Measurements from ENCODE around the gene PPP1R9B. TPM values are rescaled to one million over a fixed set of nuclear protein-coding genes. Genes with fewer than 3 reads are reported as not detected.

Gene PPP1R9B
- total and polyA plus RNA-seq, 2 of the 8 experiments (the other 6 are each of a cell fraction or from before 2014, with no cell fraction given): 5.2 to 13.1 TPM

DNA sequence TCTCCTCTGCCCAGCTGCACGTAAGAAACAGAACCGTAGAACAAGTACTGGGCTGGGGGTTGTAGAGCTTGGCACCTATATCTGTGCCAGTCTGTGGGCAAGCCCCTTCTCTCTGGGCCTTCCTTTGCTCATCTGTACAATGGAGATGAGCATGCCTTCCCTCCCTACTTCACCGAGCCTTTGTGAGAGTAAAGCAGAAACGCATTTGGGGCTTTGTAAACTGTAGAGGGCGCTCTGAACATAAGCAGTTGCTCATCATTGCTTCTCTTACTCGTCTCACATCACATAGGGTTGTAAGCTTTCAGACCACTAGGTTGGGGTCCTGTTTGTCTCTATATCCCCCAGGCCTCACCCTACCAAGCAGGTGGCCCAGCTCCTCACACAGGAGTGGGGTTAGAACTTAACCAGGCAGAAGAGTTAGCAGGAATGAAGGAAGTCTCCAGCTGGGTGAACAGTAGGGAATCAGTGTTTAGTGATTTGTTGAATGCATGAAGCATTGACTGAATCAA lies 35.6 kb downstream of the PPP1R9B start:
- Histone ChIP-seq H3K4ac (replicated peaks; ENCODE audit: insufficient read length, low read depth, low read length) (no peak overlapping the region), H4K20me1 (replicated peaks in 1 of 2; ENCODE audit: control insufficient read depth in 1 of 2, insufficient read depth in 2 of 2, low read length in 2 of 2) (no peaks in the 10 kb centered on the region), H3K56ac (replicated peaks; ENCODE audit: insufficient read length, low read depth, low read length) (no peak overlapping the region), H4K8ac (ENCODE audit: extremely low read depth, insufficient read depth, low read length) (no peak overlapping the region), H3K27ac (ENCODE audit: low read depth, low read length) (no peak overlapping the region), H4K5ac (ENCODE audit: insufficient read length, low read depth, low read length) (no peak overlapping the region), H3K36me3 (ENCODE audit: control insufficient read depth in 2 of 4, insufficient read depth in 4 of 4, low read length in 3 of 4) (no peaks in the 10 kb centered on the region; a peak in 1 of 8 replicates), H2AK5ac (ENCODE audit: low read depth, low read length) (no peak overlapping the region), H2BK12ac (ENCODE audit: low read depth, low read length) (no peak overlapping the region), H2BK15ac (ENCODE audit: low read length) (peak overlapping the region; percentile 61; the same call in 1 of the 2 replicates), H3K9me3 (ENCODE audit: insufficient read depth in 2 of 2, low read depth in 1 of 2, low read length in 1 of 2) (no peaks in the 10 kb centered on the region), H3K27me3 (replicated peaks in 1 of 4; ENCODE audit: control insufficient read depth in 3 of 4, extremely low read depth in 1 of 4, insufficient read depth in 3 of 4, low read length in 3 of 4) (peaks cover 0 to 18% (median 12%) of the 10 kb centered on the region in 4 experiments; a peak in 5 of 7 replicates), H2BK120ac (replicated peaks; ENCODE audit: low read depth, low read length) (no peak overlapping the region), H2BK20ac (ENCODE audit: low read length) (no peak overlapping the region), H2AFZ (ENCODE audit: low read length) (no peak overlapping the region), H3K14ac (ENCODE audit: insufficient read length) (no peak overlapping the region), H3K4me3 (ENCODE audit: extremely low read depth in 1 of 4, insufficient read depth in 2 of 4, low read depth in 3 of 4, low read length in 4 of 4) (no peak overlapping the region), H3K79me1 (ENCODE audit: low read depth, low read length) (no peaks in the 10 kb centered on the region), H2BK5ac (ENCODE audit: low read depth, low read length) (no peak overlapping the region), H3K4me2 (ENCODE audit: insufficient read depth in 1 of 2, low read depth in 2 of 2, low read length in 2 of 2) (no peak overlapping the region), H3K23ac (ENCODE audit: insufficient read length) (no peak overlapping the region), H3K4me1 (replicated peaks in 1 of 4; ENCODE audit: control insufficient read depth in 3 of 4, insufficient read depth in 4 of 4, low read length in 3 of 4) (peaks cover 6 to 14% (median 11%) of the 10 kb centered on the region in 4 experiments), H3K23me2 (ENCODE audit: low read depth, low read length) (peaks cover 2% of the 10 kb centered on the region; the same call in 1 of the 2 replicates), H3K9ac (replicated peaks in 1 of 4; ENCODE audit: extremely low read depth in 1 of 4, low read depth in 3 of 4, low read length in 3 of 4) (no peak overlapping the region), H4K91ac (replicated peaks; ENCODE audit: insufficient read length, low read length) (no peak overlapping the region), H3K79me2 (ENCODE audit: control insufficient read depth in 1 of 2, insufficient read depth in 2 of 2, low read length in 2 of 2) (no peaks in the 10 kb centered on the region), H3K18ac (ENCODE audit: extremely low read depth, low read length) (no peak overlapping the region)
- ChIA-PET POLR2A (ENCODE audit: partially characterized antibody) (interaction anchor here (0.6 to 1.6 kb wide), 9 partner anchors 9 to 210 kb away, joined by 3 to 6 read pairs (median 4); partner anchors contain the start of gene PPP1R9B), CTCF (ENCODE audit: partially characterized antibody) (interaction anchor here (0.5 to 23.0 kb wide), 30 partner anchors 10 to 399 kb away, joined by 3 to 412 read pairs (median 5); partner anchors contain the start of genes COL1A1, PDK2, PPP1R9B and SGCA)
- WGBS, 2 experiments (ENCODE audit: extremely low coverage in 1 of 2, insufficient coverage in 1 of 2, insufficient read length in 1 of 2, insufficient replicate concordance in 2 of 2, low coverage in 1 of 2, low lambda C conversion rate in 2 of 2, missing lambda C conversion rate in 1 of 2): 30% methylated on average over 6 of the region's 6 CpGs; no CpG with 5 or more reads in 1 of the 2 experiments
- FAIRE-seq (peak; percentile 48), DNase-seq (ENCODE audit: low read depth in 1 of 2, low spot score in 2 of 2) (peak in 1 of 2 experiments; percentile 66)
- TF ChIP-seq SAP30 (IDR thresholded peaks at IDR 0.05; ENCODE audit: insufficient read depth, insufficient replicate concordance, low read length): no peak
- TF ChIP-seq, protein P1, sequence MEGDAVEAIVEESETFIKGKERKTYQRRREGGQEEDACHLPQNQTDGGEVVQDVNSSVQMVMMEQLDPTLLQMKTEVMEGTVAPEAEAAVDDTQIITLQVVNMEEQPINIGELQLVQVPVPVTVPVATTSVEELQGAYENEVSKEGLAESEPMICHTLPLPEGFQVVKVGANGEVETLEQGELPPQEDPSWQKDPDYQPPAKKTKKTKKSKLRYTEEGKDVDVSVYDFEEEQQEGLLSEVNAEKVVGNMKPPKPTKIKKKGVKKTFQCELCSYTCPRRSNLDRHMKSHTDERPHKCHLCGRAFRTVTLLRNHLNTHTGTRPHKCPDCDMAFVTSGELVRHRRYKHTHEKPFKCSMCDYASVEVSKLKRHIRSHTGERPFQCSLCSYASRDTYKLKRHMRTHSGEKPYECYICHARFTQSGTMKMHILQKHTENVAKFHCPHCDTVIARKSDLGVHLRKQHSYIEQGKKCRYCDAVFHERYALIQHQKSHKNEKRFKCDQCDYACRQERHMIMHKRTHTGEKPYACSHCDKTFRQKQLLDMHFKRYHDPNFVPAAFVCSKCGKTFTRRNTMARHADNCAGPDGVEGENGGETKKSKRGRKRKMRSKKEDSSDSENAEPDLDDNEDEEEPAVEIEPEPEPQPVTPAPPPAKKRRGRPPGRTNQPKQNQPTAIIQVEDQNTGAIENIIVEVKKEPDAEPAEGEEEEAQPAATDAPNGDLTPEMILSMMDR (IDR thresholded peaks at IDR 0.05; ENCODE audit: control extremely low read depth in 1 of 3, insufficient read depth in 1 of 3, low read depth in 1 of 3, low read length in 3 of 3): peak in 2 of 3 experiments; percentile 89 to 93; a peak in 3 of 4 replicates
- TF ChIP-seq, protein P2, sequence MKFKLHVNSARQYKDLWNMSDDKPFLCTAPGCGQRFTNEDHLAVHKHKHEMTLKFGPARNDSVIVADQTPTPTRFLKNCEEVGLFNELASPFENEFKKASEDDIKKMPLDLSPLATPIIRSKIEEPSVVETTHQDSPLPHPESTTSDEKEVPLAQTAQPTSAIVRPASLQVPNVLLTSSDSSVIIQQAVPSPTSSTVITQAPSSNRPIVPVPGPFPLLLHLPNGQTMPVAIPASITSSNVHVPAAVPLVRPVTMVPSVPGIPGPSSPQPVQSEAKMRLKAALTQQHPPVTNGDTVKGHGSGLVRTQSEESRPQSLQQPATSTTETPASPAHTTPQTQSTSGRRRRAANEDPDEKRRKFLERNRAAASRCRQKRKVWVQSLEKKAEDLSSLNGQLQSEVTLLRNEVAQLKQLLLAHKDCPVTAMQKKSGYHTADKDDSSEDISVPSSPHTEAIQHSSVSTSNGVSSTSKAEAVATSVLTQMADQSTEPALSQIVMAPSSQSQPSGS (IDR thresholded peaks at IDR 0.05; ENCODE audit: low read length): no peak
- TF ChIP-seq NRF1 (IDR thresholded peaks at IDR 0.05; ENCODE audit: low read depth, low read length): no peak
- TF ChIP-seq CREB1 (IDR thresholded peaks at IDR 0.05): peak; percentile 22; the same call in 1 of the 2 replicates
- TF ChIP-seq RFX5 (IDR thresholded peaks at IDR 0.05; ENCODE audit: borderline replicate concordance, low read depth, low read length): no peak
- TF ChIP-seq SRF (IDR thresholded peaks at IDR 0.05; ENCODE audit: low read depth, low read length): no peak
- TF ChIP-seq BACH1 (IDR thresholded peaks at IDR 0.05; ENCODE audit: low read length): no peak
